ENCODE measurements around the gene GAK. TPM values are rescaled to one million over a fixed set of nuclear protein-coding genes. Genes with fewer than 3 reads are reported as not detected.
A peak's percentile ranks its signal among the peaks of the same experiment; 100 is the strongest.

GAK gene
- total and polyA plus RNA-seq, 7 donors = 20.9 to 55.8 (median 36.4) TPM

DNA sequence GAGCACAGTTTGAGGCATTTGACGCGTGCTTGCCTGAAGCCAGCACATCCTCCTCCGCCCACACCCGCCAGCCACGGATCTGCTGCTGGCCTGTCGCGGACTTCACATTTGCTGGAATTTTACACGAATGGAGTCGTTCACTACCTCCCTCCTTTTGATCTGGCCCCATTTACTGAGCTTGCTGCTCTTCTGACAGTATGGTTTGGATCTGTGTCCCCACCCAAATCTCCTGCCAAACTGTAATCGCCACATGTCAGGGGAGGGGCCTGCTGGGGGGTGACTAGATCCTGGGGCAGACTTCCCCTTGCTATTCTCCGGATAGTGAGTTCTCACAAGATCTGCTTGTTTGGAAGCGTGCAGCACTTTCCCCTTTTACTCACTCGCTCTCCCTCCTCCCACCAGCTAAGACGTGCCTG, 86.3 kb downstream of the GAK start:
- H3K4me1 ChIP-seq = no peaks in the 10 kb centered on the region
- DNase-seq = peak; percentile 8 to 20
- H3K27ac ChIP-seq = no peak overlapping the region
- intact Hi-C loops (cut with DNase I) = no loop called here
- 40 to 59% (median 52%) methylated on average over 14 of the region's 14 CpGs for WGBS, 3 donors
- no peaks in the 10 kb centered on the region for H3K27me3 ChIP-seq (ENCODE audit: insufficient read depth in 3 of 3, low read length in 2 of 3)
- no peak for ATAC-seq
- H3K9me3 ChIP-seq = no peaks in the 10 kb centered on the region
- H3K36me3 ChIP-seq (ENCODE audit: insufficient read depth in 1 of 2, low read depth in 1 of 2) = peaks cover 0 to 32% of the 10 kb centered on the region in 2 donors
- H3K4me3 ChIP-seq = no peak overlapping the region
- TF ChIP-seq, protein P1, sequence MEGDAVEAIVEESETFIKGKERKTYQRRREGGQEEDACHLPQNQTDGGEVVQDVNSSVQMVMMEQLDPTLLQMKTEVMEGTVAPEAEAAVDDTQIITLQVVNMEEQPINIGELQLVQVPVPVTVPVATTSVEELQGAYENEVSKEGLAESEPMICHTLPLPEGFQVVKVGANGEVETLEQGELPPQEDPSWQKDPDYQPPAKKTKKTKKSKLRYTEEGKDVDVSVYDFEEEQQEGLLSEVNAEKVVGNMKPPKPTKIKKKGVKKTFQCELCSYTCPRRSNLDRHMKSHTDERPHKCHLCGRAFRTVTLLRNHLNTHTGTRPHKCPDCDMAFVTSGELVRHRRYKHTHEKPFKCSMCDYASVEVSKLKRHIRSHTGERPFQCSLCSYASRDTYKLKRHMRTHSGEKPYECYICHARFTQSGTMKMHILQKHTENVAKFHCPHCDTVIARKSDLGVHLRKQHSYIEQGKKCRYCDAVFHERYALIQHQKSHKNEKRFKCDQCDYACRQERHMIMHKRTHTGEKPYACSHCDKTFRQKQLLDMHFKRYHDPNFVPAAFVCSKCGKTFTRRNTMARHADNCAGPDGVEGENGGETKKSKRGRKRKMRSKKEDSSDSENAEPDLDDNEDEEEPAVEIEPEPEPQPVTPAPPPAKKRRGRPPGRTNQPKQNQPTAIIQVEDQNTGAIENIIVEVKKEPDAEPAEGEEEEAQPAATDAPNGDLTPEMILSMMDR (IDR thresholded peaks at IDR 0.05) = no peak

DNA sequence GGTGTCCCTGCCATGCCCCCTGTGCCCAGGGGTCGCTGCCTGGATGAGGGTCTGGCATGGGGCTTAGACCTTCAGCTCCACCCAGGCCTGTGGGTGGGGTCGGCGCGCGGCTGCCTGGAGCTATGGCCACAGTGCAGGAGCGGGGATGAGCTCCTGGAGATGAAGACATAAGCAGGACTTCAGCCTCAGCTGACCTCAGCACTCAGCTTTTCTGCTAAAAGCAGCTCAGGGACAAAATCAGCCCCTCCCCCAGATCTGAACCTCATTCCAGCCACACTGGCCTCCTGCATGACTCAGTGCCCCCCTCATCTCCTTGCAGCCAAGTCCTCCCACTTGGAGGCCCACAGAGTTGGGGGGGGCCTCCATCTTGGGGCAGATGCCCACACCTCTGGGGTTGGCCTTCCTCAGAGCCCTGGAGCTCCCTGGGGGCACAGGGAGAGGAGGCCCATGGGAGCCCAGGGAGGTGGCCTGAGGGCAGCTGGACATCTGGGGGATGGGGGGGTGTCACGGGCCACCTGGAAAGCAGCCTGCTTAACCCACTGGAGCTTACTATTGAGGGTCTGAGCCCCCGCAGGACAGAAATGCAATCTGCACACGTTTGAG, 86.8 kb downstream of the GAK start:
- WGBS, 3 donors = 61 to 72% (median 67%) methylated on average over 9 of the region's 9 CpGs
- peaks cover 0 to 27% of the 10 kb centered on the region in 2 donors for H3K36me3 ChIP-seq (ENCODE audit: insufficient read depth in 1 of 2, low read depth in 1 of 2)
- intact Hi-C loops (cut with DNase I) = no loop called here
- H3K9me3 ChIP-seq = no peaks in the 10 kb centered on the region
- TF ChIP-seq, protein P1 (IDR thresholded peaks at IDR 0.05) = no peak
- ATAC-seq = no peak
- H3K4me3 ChIP-seq = no peak overlapping the region
- H3K27me3 ChIP-seq (ENCODE audit: insufficient read depth in 3 of 3, low read length in 2 of 3) = no peaks in the 10 kb centered on the region
- peak in 1 of 2 donors; percentile 39 for DNase-seq
- no peaks in the 10 kb centered on the region for H3K4me1 ChIP-seq
- H3K27ac ChIP-seq = no peak overlapping the region

DNA sequence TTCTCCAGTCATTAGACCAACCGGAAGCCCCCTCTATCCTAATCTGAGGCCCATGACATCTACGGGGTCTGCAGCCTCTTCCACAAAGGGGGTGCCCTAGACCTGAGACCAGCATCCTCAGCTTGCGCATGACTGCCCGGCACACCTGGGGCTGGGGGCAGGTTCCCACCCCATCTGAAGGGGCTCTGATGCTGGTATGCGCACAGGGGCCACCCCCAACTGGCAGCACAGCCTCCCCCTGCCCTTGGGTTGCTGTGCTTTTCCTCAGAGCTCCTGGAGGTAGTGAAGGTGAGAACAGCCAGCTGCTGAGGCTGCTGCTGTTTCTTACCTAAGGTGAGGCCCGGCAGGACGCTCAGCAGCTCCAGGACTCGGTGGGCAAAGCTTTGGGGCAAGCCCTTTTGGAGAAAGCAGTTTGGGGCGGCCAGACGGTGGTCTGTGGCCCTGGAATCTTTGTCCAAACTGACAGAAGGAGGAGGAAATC, 87.3 kb downstream of the GAK start:
- 90 to 93% (median 91%) methylated on average over 10 of the region's 10 CpGs for WGBS, 3 donors
- no peaks in the 10 kb centered on the region for H3K27me3 ChIP-seq (ENCODE audit: insufficient read depth in 3 of 3, low read length in 2 of 3)
- no peaks in the 10 kb centered on the region for H3K9me3 ChIP-seq
- H3K36me3 ChIP-seq (ENCODE audit: insufficient read depth in 1 of 2, low read depth in 1 of 2) = peaks cover 0 to 21% of the 10 kb centered on the region in 2 donors
- H3K4me1 ChIP-seq = no peaks in the 10 kb centered on the region
- DNase-seq (peak in 1 of 2 donors; percentile 12), ATAC-seq (no peak)
- H3K27ac ChIP-seq = no peak overlapping the region
- H3K4me3 ChIP-seq = no peak overlapping the region
- TF ChIP-seq, protein P1 (IDR thresholded peaks at IDR 0.05) = no peak
- intact Hi-C loops (cut with DNase I) = no loop called here

DNA sequence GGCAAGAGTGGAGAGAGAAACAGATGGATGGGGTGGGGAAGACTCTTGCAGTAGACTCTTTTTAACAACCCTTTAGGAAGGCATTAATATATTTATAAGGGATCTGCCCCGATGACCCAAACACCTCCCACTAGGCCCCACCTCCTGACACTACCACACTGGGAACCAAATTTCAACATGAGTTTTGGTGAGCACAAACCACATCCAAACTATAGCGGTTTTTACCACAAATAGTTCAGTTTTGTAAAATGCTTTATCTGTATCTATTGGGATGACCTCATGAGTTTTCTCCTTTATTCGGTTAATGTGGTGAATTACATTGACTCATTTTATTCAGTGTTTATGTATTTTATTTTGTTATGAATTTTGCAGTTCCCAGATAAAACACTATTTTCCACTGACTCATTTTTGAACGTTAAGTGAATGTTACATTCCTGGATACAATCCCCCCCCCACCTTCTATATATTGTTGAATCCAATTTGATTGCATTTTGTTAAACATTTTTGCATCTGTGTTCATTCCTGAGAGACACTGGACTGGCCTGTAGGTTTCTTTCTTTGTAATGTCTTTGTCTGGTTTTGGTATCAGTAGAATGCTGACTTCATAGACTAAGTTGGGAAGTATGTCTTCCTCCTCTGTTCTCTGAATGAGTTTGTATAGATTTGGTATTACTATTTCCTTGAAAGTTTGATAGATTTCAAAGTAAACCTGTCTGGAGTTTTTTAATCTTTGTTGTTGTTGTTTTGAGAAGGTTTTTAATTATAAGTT, 92.3 kb downstream of the GAK start:
- ATAC-seq = no peak
- Histone ChIP-seq H3K9me3 (peaks cover 14% of the 10 kb centered on the region), H3K27ac (no peak overlapping the region), H3K36me3 (ENCODE audit: insufficient read depth in 1 of 2, low read depth in 1 of 2) (peaks cover 0 to 7% of the 10 kb centered on the region in 2 donors), H3K27me3 (ENCODE audit: insufficient read depth in 3 of 3, low read length in 2 of 3) (no peaks in the 10 kb centered on the region), H3K4me1 (no peaks in the 10 kb centered on the region), H3K4me3 (no peak overlapping the region)
- 92 to 95% (median 92%) methylated on average over 4 of the region's 4 CpGs for WGBS, 3 donors
- TF ChIP-seq, protein P1 (IDR thresholded peaks at IDR 0.05) = no peak
- peak in 1 of 2 donors; percentile 4 for DNase-seq
- intact Hi-C loops (cut with DNase I) = no loop called here
